C4-2B (cell line): ENCODE data around the gene ASB11.

Source experiments
- H3K27ac ChIP-seq: fragments of 450-650 bp; 2 replicates; pipeline ENCODE4 v1.5.1; 2017
- ZFX ChIP-seq: fragments of 450-650 bp; IDR thresholded peaks from 2 replicates; pipeline ENCODE4 v1.6.1; 2017
- TF ChIP-seq, protein P1 (sequence below): fragments of 450-650 bp; conservative IDR thresholded peaks from 2 replicates; pipeline ENCODE4 v1.5.1; 2017; ENCODE audit warnings: mild to moderate bottlenecking

ASB11 gene

GRCh38 chrX:15315509-15315908, at the start of gene ASB11:
Gene ASB11 (minus strand): TSS chrX:15315640. CDS start chrX:15315605, 35 bp downstream.
- no peak within 1 kb of the TSS for H3K27ac ChIP-seq
- no peak for TF ChIP-seq ZFX
- TF ChIP-seq, protein P1, sequence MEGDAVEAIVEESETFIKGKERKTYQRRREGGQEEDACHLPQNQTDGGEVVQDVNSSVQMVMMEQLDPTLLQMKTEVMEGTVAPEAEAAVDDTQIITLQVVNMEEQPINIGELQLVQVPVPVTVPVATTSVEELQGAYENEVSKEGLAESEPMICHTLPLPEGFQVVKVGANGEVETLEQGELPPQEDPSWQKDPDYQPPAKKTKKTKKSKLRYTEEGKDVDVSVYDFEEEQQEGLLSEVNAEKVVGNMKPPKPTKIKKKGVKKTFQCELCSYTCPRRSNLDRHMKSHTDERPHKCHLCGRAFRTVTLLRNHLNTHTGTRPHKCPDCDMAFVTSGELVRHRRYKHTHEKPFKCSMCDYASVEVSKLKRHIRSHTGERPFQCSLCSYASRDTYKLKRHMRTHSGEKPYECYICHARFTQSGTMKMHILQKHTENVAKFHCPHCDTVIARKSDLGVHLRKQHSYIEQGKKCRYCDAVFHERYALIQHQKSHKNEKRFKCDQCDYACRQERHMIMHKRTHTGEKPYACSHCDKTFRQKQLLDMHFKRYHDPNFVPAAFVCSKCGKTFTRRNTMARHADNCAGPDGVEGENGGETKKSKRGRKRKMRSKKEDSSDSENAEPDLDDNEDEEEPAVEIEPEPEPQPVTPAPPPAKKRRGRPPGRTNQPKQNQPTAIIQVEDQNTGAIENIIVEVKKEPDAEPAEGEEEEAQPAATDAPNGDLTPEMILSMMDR, result no peak

- TF ChIP-seq, protein P1, result no peak
- no peak for TF ChIP-seq ZFX
- H3K27ac ChIP-seq, result no peak overlapping the region
Measured at GRCh38 chrX:15359701-15360100, 44.3 kb upstream of the ASB11 start.

DNA sequence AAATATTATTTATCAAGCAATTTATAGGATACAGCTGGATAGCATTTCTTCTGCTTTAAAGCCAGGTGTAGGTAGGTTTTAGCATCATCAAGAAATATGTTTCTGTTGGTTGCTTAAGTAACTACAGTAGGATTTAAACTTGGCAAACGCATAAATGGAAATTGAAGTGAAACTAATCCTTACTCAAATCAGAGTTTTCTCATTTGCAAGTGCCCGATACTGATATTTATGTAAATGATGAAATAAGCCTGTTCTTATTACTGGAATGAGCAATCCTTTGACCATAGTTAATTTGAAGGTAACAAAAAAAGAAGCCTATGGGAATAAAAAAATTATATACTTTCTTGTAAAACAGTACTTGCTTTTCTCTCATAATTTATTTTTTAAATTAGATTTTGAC, 43.1 kb upstream of the ASB11 start:
- no peak for TF ChIP-seq ZFX
- TF ChIP-seq, protein P1, result no peak
- H3K27ac ChIP-seq, result no peak overlapping the region

DNA sequence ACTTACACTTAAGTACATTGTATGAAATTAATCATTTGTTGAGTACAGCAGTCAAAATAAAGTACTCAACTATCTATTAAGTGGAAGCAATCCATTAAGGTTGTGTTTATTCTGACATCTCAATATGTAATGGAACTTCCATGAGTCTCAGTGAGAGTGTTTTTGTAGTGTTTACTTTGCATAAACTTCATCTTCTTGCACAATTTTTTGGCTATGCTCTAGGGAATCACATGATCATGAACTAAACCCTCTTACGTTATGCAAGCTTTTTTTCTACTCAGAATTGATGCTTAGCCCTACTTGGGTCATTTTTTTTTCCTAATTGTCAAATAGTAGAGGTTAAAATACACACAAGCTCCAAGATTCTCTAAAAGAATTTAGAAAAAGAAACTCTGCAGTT, 41.0 kb upstream of the ASB11 start:
- no peak overlapping the region for H3K27ac ChIP-seq
- TF ChIP-seq ZFX, result no peak
- TF ChIP-seq, protein P1, result no peak

- no peak overlapping the region for H3K27ac ChIP-seq
- no peak for TF ChIP-seq ZFX
- TF ChIP-seq, protein P1, result no peak
Measured at GRCh38 chrX:15350329-15350996, 35.0 kb upstream of the ASB11 start.

DNA sequence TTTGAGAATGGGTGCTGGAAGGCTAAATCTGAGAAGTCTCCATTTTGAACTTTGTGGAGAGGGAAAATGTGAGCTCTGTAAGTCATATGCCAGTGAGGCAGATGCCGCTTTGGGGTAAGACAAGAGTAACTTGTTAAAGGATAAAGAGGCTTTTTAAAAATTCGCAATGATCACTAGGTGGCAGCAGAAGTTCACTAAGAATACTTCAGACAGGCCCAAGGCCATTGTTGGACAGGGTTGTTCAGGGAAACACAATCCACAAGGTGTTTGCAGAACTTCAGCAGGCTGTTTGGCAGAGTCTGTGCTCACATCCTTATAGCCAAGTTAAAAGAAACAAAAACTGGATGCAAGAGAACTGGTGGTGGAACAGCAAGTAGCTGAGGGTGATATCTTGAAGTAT, 33.6 kb upstream of the ASB11 start:
- TF ChIP-seq, protein P1, result peak; percentile 69
- no peak for TF ChIP-seq ZFX
- no peak overlapping the region for H3K27ac ChIP-seq

GRCh38 chrX:15345976-15346375, 30.5 kb upstream of the ASB11 start:
- no peak overlapping the region for H3K27ac ChIP-seq
- no peak for TF ChIP-seq ZFX
- TF ChIP-seq, protein P1, result no peak
